Thyroid gland (tissue), 4 donors: ENCODE results near the gene INPP5D.

Experiments
- CTCF ChIP-seq, 6 experiments: fragments of 200-600 bp in 3 of 6; fragments of 450-650 bp in 3 of 6; sonication (generic) in 3 of 6; IDR thresholded peaks; one replicate each; pipeline ENCODE4 v1.5.1; 2016 to 2019; ENCODE audit warnings: antibody characterized with exemption in 6 of 6, mild to moderate bottlenecking in 2 of 6, inconsistent platforms in 1 of 6, moderate library complexity in 1 of 6
- POLR2A ChIP-seq, 2 donors: fragments of 450-650 bp; IDR thresholded peaks; one replicate each; pipeline ENCODE4 v1.6.1; 2017; ENCODE audit warnings: antibody characterized with exemption in 2 of 2, mild to moderate bottlenecking in 2 of 2, moderate library complexity in 1 of 2

- TF ChIP-seq CTCF (IDR thresholded peaks at IDR 0.05), result no peak
- TF ChIP-seq POLR2A (IDR thresholded peaks at IDR 0.05), result no peak
These were observed 60.3 kb downstream of the INPP5D start for GRCh38 chr2:233120459-233120858.
